Prostate gland (tissue), 2 donors: ENCODE results near the gene RLF.

ENCODE experiments used
- POLR2A ChIP-seq: fragments of 450-650 bp; IDR thresholded peaks from one replicate; pipeline ENCODE4 v1.6.1; 2016; ENCODE audit warnings: antibody characterized with exemption, mild to moderate bottlenecking
- POLR2AphosphoS5 ChIP-seq: sonication (generic); formaldehyde crosslinking; IDR thresholded peaks from one replicate; pipeline ENCODE4 v1.6.1; 2017; ENCODE audit warnings: antibody characterized with exemption
- TF ChIP-seq, protein P1 (sequence below), 4 experiments: fragments of 200-600 bp in 2 of 4; fragments of 450-650 bp in 2 of 4; sonication (generic) in 2 of 4; IDR thresholded peaks; 1 replicate in 3 of 4; 2 replicates in 1 of 4; pipeline ENCODE4 v1.5.1; 2016 to 2019; ENCODE audit warnings: antibody characterized with exemption in 4 of 4, mild to moderate bottlenecking in 2 of 4, moderate library complexity in 2 of 4

DNA sequence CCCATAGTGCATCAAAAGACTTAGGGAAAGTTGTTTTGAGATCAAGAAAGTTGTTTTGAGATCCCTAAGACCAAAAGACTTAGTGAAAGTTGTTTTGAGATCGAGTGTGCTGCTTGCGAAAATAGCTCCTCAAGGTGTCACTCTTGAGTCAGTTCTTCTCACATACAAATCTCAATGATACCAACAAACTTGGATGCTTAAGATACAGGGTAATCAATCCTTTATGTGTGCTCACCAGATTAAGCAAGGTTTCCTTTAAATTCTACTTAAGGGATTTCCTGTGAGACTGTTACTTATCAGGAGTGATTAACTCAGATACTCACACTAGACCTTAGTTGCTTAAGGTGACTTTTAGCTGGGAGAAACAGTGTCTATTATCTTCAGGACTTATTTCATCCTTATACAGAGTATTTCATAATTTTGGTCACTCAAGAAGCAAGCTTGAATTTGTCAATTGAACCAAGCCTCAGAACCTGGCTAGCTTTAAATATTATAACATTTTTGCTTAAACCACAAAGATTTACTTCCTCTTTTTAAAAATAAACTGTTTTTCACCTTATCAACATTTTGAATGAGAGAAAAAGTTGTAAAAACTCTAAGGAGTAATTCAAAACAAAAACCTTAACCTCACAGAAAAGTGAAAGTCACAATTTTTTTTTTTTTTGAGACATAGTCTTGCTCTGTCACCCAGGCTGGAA lies 8.0 kb upstream of the RLF start:
- TF ChIP-seq POLR2AphosphoS5 (no peak), POLR2A (no peak)
- TF ChIP-seq, protein P1, sequence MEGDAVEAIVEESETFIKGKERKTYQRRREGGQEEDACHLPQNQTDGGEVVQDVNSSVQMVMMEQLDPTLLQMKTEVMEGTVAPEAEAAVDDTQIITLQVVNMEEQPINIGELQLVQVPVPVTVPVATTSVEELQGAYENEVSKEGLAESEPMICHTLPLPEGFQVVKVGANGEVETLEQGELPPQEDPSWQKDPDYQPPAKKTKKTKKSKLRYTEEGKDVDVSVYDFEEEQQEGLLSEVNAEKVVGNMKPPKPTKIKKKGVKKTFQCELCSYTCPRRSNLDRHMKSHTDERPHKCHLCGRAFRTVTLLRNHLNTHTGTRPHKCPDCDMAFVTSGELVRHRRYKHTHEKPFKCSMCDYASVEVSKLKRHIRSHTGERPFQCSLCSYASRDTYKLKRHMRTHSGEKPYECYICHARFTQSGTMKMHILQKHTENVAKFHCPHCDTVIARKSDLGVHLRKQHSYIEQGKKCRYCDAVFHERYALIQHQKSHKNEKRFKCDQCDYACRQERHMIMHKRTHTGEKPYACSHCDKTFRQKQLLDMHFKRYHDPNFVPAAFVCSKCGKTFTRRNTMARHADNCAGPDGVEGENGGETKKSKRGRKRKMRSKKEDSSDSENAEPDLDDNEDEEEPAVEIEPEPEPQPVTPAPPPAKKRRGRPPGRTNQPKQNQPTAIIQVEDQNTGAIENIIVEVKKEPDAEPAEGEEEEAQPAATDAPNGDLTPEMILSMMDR (IDR thresholded peaks at IDR 0.05): peak; percentile 37 to 62 (median 50)
